K562 treated with DMSO at 1 percent for 48 hours (cell line): Measurements from ENCODE around the gene MAPK1. TPM values are rescaled to one million over a fixed set of nuclear protein-coding genes. Genes with fewer than 3 reads are reported as not detected.

Experiments used
- total RNA-seq: library from RNA; unstranded; fragments of 300-600 nt; gene quantifications from 2 replicates; pipeline ENCODE4 v1.2.3, GENCODE V29; 2022; ENCODE audit warnings: low replicate concordance; ENCODE audit errors: extremely low read depth

Gene MAPK1
- total RNA-seq = 72.2 and 1,940 TPM in 2 replicates

DNA sequence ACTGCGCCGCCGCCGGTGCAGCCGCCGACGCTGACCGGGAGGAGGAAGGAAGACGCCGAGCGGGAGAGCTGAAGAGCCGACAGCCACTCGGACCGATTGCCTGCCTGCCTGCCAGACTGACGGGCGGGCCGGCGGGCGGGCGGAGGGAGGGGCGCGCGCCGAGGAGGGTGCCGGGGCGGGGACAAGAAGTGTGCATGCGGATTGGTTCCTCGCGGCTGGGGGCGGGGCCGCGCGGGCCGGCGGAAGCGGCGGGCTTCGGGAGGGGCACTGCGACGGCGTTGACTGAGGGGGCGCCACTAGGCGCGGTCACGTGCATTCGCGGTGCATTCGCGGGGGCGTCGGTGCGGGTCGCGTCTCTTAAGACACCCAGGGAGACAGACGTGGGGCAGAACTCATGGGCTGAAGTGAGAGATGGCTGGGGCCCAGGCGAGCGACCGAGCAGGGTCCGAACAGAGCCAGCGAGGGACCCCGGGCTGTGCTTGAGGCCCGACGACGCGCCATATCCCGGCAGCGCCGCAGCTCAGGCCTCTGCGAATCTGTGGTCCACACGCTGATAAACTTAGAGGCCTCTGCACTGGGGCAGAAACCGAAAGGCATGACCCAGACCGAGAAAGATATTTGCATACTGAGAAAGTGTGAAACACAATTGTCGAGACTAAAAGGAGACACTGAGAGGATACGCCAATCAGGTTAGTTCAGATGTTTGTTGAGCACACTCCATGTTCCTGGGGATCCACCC is at the start of gene MAPK1:
Gene MAPK1 (minus strand): TSS at position 118 of the 739 bp plus-strand sequence. CDS start 205 bp downstream, outside the sequence.

DNA sequence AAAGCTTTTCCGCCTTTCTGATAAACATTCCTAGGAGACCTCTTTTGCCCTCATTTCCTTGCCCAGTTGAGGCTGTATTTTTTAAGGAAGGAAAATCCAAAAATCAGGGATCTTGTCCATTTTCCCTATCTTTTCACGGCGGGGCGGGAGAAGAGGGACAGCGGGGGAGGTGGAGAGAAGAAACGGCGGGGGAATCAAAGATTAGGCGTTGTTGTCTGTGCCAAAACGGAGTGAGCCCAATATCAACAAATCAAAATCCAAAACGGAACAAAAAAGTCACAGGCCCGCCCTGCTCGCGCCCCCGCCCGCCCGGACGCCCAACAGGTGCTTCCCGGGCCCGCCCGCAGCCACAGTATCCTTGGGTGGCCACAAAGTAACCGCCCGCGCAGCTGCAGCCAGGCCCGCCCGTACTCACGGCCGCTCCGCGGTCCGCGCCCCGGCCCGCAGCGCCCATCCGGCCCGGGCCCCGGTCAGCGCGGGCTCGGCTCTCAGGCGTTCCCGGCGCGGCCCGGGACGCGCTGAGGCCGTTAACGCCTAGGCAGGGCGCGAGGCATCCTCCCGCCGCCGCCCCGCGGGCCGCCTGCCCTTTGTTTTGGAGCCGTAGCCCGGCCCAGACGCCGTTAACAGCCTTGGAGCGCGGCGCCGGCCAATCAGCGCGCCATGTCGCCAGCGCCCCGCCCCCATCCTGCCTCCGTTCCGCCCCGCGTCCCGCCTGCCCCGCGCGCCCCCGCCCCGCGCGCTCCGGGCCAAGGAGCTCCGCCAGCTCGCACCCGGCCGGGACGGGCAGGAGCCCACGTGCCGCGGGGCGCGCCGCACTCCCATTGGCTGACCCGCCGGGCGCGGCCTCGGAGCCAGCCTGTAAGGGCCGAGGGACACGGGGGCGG is 132.0 kb downstream of the MAPK1 start, which contains the start of gene YPEL1:
Gene YPEL1 (minus strand): TSS at position 595 of the 884 bp plus-strand sequence. CDS start 25,050 bp downstream, outside the sequence.

Other genes starting within 250 kb of the MAPK1 start
- gene YDJC, start 237.6 kb downstream of the MAPK1 start, total RNA-seq = 625 and 793 TPM in 2 replicates
- not detected in 2 replicates for gene CCDC116, start 234.9 kb downstream of the MAPK1 start, total RNA-seq
- gene SDF2L1, start 225.3 kb downstream of the MAPK1 start, total RNA-seq = 1,054 TPM in 1 of 2 replicates, not detected in the other
- gene PPIL2, start 201.6 kb downstream of the MAPK1 start, total RNA-seq = 96.2 TPM in 1 of 2 replicates, not detected in the other
- not detected in 2 replicates for gene YPEL1, start 131.9 kb downstream of the MAPK1 start, total RNA-seq
- gene PPM1F, start 85.2 kb upstream of the MAPK1 start, total RNA-seq = 68.9 TPM in 1 of 2 replicates, not detected in the other
- 250 TPM in 1 of 2 replicates, not detected in the other for gene TOP3B, start 115.1 kb upstream of the MAPK1 start, total RNA-seq